B cell (primary cell): ENCODE measurements around the gene LAMA4.

ENCODE experiments used
- EZH2 ChIP-seq: IDR thresholded peaks from 2 replicates; pipeline ENCODE4 v1.6.1; 2012; ENCODE audit warnings: borderline replicate concordance, low read depth, mild to moderate bottlenecking, moderate library complexity, low read length; ENCODE audit not compliant: insufficient read depth, poor library complexity, severe bottlenecking
- TF ChIP-seq, protein P1 (sequence below): fragments of 200-600 bp; IDR thresholded peaks from one replicate; pipeline ENCODE4 v1.8.0; 2022; ENCODE audit warnings: antibody characterized with exemption, mild to moderate bottlenecking

DNA sequence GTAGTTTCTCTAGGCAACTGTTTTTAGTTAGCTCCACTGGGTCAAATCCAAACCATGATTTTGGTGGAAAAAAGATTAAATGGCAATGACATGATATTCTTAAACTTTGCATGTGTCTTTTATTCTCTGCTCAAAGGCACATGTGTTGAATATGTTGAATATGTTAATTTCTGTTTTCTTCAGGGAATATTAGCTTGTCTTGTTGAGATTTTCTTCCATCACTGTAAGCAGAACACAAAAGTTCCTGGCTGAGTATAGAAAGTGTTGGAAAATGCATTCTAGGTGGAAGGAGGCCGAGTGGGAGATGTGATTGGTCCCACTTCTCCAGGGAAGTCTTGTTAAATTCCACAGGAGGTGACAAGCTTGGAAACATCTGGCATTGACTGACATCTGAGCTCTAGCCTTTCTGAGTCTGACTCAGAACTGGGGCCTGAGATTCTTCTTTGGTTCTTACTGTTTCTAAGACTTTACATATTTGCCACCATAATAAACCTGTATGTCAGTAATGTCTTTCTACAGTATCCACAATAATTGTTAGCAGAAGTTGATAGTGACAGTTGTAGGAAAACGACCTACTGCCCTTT lies 81.1 kb downstream of the LAMA4 start:
- TF ChIP-seq, protein P1, sequence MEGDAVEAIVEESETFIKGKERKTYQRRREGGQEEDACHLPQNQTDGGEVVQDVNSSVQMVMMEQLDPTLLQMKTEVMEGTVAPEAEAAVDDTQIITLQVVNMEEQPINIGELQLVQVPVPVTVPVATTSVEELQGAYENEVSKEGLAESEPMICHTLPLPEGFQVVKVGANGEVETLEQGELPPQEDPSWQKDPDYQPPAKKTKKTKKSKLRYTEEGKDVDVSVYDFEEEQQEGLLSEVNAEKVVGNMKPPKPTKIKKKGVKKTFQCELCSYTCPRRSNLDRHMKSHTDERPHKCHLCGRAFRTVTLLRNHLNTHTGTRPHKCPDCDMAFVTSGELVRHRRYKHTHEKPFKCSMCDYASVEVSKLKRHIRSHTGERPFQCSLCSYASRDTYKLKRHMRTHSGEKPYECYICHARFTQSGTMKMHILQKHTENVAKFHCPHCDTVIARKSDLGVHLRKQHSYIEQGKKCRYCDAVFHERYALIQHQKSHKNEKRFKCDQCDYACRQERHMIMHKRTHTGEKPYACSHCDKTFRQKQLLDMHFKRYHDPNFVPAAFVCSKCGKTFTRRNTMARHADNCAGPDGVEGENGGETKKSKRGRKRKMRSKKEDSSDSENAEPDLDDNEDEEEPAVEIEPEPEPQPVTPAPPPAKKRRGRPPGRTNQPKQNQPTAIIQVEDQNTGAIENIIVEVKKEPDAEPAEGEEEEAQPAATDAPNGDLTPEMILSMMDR, result no peak
- no peak for TF ChIP-seq EZH2
